B cell (primary cell): ENCODE measurements around the gene TMEM266. TPM values are rescaled to one million over a fixed set of nuclear protein-coding genes. Genes with fewer than 3 reads are reported as not detected.
A peak's percentile ranks its signal among the peaks of the same experiment; 100 is the strongest.

Experiments used
- ATAC-seq: fragments of 200-7000 bp; cut with Tn5 transposase; one replicate; pipeline ENCODE4 v1.10.0; 2021; ENCODE audit warnings: low read depth, mild to moderate bottlenecking, moderate number of reproducible peaks, moderate library complexity
- CTCF ChIA-PET: fragments of 350-600 bp; sonication (Branson Sonifier 250); formaldehyde crosslinking; loops from one replicate; lab custom pipeline; 2021; ENCODE audit warnings: antibody characterized with exemption, inconsistent platforms; lab: Charles Lee
- POLR2A ChIA-PET: fragments of 350-600 bp; sonication (Branson Sonifier 250); formaldehyde crosslinking; loops from one replicate; lab custom pipeline; 2021; ENCODE audit warnings: antibody characterized with exemption; lab: Charles Lee
- DNase-seq: peaks from one replicate; pipeline ENCODE4 v3.0.0; 2013
- H2AFZ ChIP-seq: 2 replicates; pipeline ENCODE4 v1.6.1; 2012; ENCODE audit warnings: mild to moderate bottlenecking, low read depth, low read length; ENCODE audit not compliant: insufficient read depth, poor library complexity, severe bottlenecking
- H3K27ac ChIP-seq, 2 donors: 1 replicate in 1 of 2; 2 replicates in 1 of 2; pipeline ENCODE4 v1.5.1; 2012 to 2013; ENCODE audit warnings: low read length in 2 of 2, mild to moderate bottlenecking in 2 of 2, moderate library complexity in 1 of 2
- H3K27me3 ChIP-seq, 4 experiments: fragments of 200-600 bp in 1 of 4; sonication (generic) in 1 of 4; replicated peaks in 1 of 4; 1 replicate in 2 of 4; 2 replicates in 2 of 4; pipeline versions ENCODE4 v1.6.1 to v1.7.0; 2013 to 2016; ENCODE audit warnings: low read length in 3 of 4, mild to moderate bottlenecking in 2 of 4, mixed read lengths in 1 of 4, moderate library complexity in 1 of 4; ENCODE audit not compliant: insufficient read depth in 4 of 4, control insufficient read depth in 3 of 4; ENCODE audit errors: control extremely low read depth in 1 of 4
- H3K36me3 ChIP-seq, 2 experiments: replicated peaks in 1 of 2; 1 replicate in 1 of 2; 2 replicates in 1 of 2; pipeline versions ENCODE4 v1.6.1 to v1.7.1; 2013; ENCODE audit warnings: low read length in 1 of 2; ENCODE audit not compliant: insufficient read depth in 2 of 2, control insufficient read depth in 1 of 2; ENCODE audit errors: control extremely low read depth in 1 of 2, extremely low read depth in 1 of 2
- H3K4me1 ChIP-seq, 2 donors: fragments of 200-600 bp in 1 of 2; sonication (generic) in 1 of 2; 1 replicate in 1 of 2; 2 replicates in 1 of 2; pipeline versions ENCODE4 v1.5.1 to v1.6.1; 2013 to 2017; ENCODE audit warnings: low read length in 2 of 2; ENCODE audit not compliant: control insufficient read depth in 2 of 2, insufficient read depth in 2 of 2
- H3K4me2 ChIP-seq: replicated peaks from 2 replicates; pipeline ENCODE3; 2012; ENCODE audit warnings: mild to moderate bottlenecking, low read depth, low read length; ENCODE audit not compliant: poor library complexity, severe bottlenecking
- H3K4me3 ChIP-seq, 5 experiments: fragments of 200-600 bp in 1 of 5; sonication (generic) in 1 of 5; 1 replicate in 3 of 5; 2 replicates in 2 of 5; pipeline versions ENCODE4 v1.5.1 to v1.7.0; 2011 to 2016; ENCODE audit warnings: low read length in 4 of 5, mild to moderate bottlenecking in 4 of 5, low read depth in 2 of 5, control low read depth in 1 of 5, moderate library complexity in 1 of 5; ENCODE audit not compliant: insufficient read depth in 1 of 5; ENCODE audit errors: control extremely low read depth in 1 of 5, extremely low read depth in 1 of 5
- H3K79me2 ChIP-seq: fragments of 200-600 bp; sonication (generic); one replicate; pipeline ENCODE4 v1.6.0; 2016; ENCODE audit warnings: low read length; ENCODE audit not compliant: control insufficient read depth, insufficient read depth
- H3K9ac ChIP-seq: fragments of 200-600 bp; sonication (generic); 2 replicates; pipeline ENCODE4 v1.6.1; 2017; ENCODE audit warnings: mild to moderate bottlenecking, low read length, moderate library complexity
- H3K9me3 ChIP-seq, 3 donors: one replicate each; pipeline versions ENCODE4 v1.6.1 to v1.7.1; 2013; ENCODE audit warnings: low read length in 2 of 3; ENCODE audit not compliant: control insufficient read depth in 2 of 3, insufficient read depth in 1 of 3; ENCODE audit errors: control extremely low read depth in 1 of 3
- H4K20me1 ChIP-seq: 2 replicates; pipeline ENCODE4 v1.6.0; 2012; ENCODE audit warnings: mild to moderate bottlenecking, low read length; ENCODE audit not compliant: insufficient read depth, control insufficient read depth, poor library complexity, severe bottlenecking
- H3K27ac Mint-ChIP-seq: one replicate; pipeline ENCODE4 v1.8.0; 2021; ENCODE audit warnings: mixed read lengths
- H3K27me3 Mint-ChIP-seq: one replicate; pipeline ENCODE4 v1.8.0; 2021; ENCODE audit warnings: mixed read lengths
- H3K4me1 Mint-ChIP-seq: one replicate; pipeline ENCODE4 v1.8.0; 2021; ENCODE audit warnings: mixed read lengths
- H3K4me3 Mint-ChIP-seq: one replicate; pipeline ENCODE4 v1.8.0; 2021; ENCODE audit warnings: mixed read lengths
- H3K9me3 Mint-ChIP-seq: one replicate; pipeline ENCODE4 v1.8.0; 2022; ENCODE audit warnings: mixed read lengths; ENCODE audit not compliant: insufficient read depth
- EZH2 ChIP-seq: IDR thresholded peaks from 2 replicates; pipeline ENCODE4 v1.6.1; 2012; ENCODE audit warnings: borderline replicate concordance, low read depth, mild to moderate bottlenecking, moderate library complexity, low read length; ENCODE audit not compliant: insufficient read depth, poor library complexity, severe bottlenecking
- WGBS: methylation state at CpG from one replicate; pipeline ENCODE4 v1.1.5; 2013; ENCODE audit warnings: missing lambda C conversion rate; ENCODE audit not compliant: insufficient coverage; 5-methylcytosine and 5-hydroxymethylcytosine counted together
- intact Hi-C: fragments of 100-400 bp; cut with micrococcal nuclease; formaldehyde crosslinking; loops from one replicate; pipeline ENCODE4 v1.10.0; 2022
- polyA plus RNA-seq: library from polyadenylated mRNA; depleted of rRNA; stranded (reverse); fragments of >200 nt; gene quantifications from 2 replicates; pipeline ENCODE4 v1.2.3, GENCODE V29; 2012
- total RNA-seq, 2 donors: library from RNA; stranded (reverse); fragments of 120-200 nt in 1 of 2; gene quantifications; 1 replicate in 1 of 2; 2 replicates in 1 of 2; pipeline versions ENCODE4 v1.2.3 to v1.2.4, GENCODE V29; 2013 to 2022
- TF ChIP-seq, protein P1 (sequence below): fragments of 200-600 bp; IDR thresholded peaks from one replicate; pipeline ENCODE4 v1.8.0; 2022; ENCODE audit warnings: antibody characterized with exemption, mild to moderate bottlenecking

The TMEM266 gene
- total and polyA plus RNA-seq, 2 donors (not counting 1 experiment from before 2014, with no cell fraction given), result not detected

DNA sequence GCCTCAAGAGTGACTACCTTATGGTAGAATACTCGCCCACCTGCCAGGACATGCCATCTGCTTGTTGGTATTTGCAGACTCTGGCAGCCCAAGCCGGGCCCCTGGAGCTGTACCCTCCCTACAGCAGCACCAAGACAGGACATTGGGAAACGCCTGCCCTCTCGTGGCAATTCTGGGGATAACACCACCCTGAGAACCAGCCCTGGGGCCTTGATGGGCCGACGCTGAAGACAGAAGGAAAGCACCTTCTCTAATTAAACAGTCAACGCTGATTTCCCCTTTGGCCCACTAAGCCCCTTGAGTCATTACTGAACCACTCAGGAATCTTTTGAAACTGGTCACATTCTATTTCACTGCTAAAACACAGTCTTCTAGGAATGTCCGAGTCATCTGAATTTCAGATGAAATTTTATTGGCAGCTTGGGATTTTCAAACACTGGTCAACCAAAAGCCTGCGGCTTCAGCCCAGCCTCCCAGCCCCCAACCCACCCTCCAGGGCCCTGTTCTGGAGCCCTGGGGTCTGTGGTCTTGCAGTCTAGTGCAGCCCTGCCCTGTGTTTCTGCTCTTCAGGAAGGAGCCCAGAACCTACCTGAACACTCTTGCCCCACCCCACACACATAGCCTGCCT, 91.3 kb downstream of the TMEM266 start:
- no peak overlapping the region for H3K4me3 Mint-ChIP-seq
- DNase-seq (peak; percentile 84), ATAC-seq (peak; percentile 96)
- intact Hi-C loops, result loop anchor here (5.0 kb wide), 1 partner anchor 94 kb away; the partner anchor contains the start of gene TMEM266
- Histone ChIP-seq H3K9me3 (no peaks in the 10 kb centered on the region), H3K36me3 (no peaks in the 10 kb centered on the region), H3K27ac (no peak overlapping the region), H3K9ac (no peak overlapping the region), H3K27me3 (peaks cover 0 to 9% (median 4%) of the 10 kb centered on the region in 4 experiments), H3K79me2 (no peaks in the 10 kb centered on the region), H3K4me3 (no peak overlapping the region), H3K4me2 (peak overlapping the region; percentile 62), H3K4me1 (peaks cover 11 to 16% of the 10 kb centered on the region in 2 donors), H2AFZ (peak overlapping the region; percentile 64), H4K20me1 (no peaks in the 10 kb centered on the region)
- peak overlapping the region; percentile 26 for H3K27ac Mint-ChIP-seq
- H3K4me1 Mint-ChIP-seq, result peaks cover 14% of the 10 kb centered on the region
- WGBS, result 3% methylated on average over 7 of the region's 9 CpGs
- POLR2A ChIA-PET, result no interaction called here
- H3K27me3 Mint-ChIP-seq, result peaks cover 8% of the 10 kb centered on the region
- H3K9me3 Mint-ChIP-seq, result no peaks in the 10 kb centered on the region
- TF ChIP-seq, protein P1, sequence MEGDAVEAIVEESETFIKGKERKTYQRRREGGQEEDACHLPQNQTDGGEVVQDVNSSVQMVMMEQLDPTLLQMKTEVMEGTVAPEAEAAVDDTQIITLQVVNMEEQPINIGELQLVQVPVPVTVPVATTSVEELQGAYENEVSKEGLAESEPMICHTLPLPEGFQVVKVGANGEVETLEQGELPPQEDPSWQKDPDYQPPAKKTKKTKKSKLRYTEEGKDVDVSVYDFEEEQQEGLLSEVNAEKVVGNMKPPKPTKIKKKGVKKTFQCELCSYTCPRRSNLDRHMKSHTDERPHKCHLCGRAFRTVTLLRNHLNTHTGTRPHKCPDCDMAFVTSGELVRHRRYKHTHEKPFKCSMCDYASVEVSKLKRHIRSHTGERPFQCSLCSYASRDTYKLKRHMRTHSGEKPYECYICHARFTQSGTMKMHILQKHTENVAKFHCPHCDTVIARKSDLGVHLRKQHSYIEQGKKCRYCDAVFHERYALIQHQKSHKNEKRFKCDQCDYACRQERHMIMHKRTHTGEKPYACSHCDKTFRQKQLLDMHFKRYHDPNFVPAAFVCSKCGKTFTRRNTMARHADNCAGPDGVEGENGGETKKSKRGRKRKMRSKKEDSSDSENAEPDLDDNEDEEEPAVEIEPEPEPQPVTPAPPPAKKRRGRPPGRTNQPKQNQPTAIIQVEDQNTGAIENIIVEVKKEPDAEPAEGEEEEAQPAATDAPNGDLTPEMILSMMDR, result peak; percentile 95
- TF ChIP-seq EZH2, result no peak
- CTCF ChIA-PET, result interaction anchor here (0.6 to 8.8 kb wide), 8 partner anchors 8 to 341 kb away, joined by 3 to 73 read pairs (median 4); no protein-coding TSS in a partner anchor

DNA sequence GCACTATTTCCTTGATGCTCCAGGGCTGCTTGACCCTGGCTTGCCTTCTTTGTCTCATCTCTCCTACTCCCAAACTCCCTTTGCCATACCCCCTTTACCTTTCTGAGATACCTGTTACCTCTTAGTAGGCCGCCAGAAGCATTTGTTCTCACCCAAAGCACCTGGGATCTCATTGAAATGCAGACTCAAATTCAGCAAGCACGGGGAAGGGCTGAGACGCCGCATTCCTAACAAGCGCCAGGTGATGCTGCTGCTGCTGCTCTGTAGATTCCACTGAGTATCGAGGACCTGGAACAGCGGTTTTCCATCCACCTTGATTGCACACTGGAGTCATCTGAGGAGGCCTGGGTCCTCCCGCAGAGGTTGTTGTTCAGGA, 91.8 kb downstream of the TMEM266 start:
- TF ChIP-seq, protein P1, result no peak
- TF ChIP-seq EZH2, result no peak
- Histone ChIP-seq H3K4me3 (no peak overlapping the region), H3K27me3 (peaks cover 0 to 8% (median 3%) of the 10 kb centered on the region in 4 experiments), H3K9me3 (no peaks in the 10 kb centered on the region), H3K4me1 (peaks cover 11 to 16% of the 10 kb centered on the region in 2 donors), H3K36me3 (no peaks in the 10 kb centered on the region), H4K20me1 (no peaks in the 10 kb centered on the region), H3K79me2 (no peaks in the 10 kb centered on the region), H3K4me2 (no peak overlapping the region), H3K9ac (no peak overlapping the region), H2AFZ (peak overlapping the region; percentile 64), H3K27ac (no peak overlapping the region)
- ChIA-PET CTCF (interaction anchor here (0.7 to 8.8 kb wide), 3 partner anchors 8 to 227 kb away, joined by 4 to 73 read pairs (median 6); no protein-coding TSS in a partner anchor), POLR2A (no interaction called here)
- DNase-seq (no peak), ATAC-seq (no peak)
- no peaks in the 10 kb centered on the region for H3K9me3 Mint-ChIP-seq
- intact Hi-C loops, result loop anchor here (5.0 kb wide), 1 partner anchor 94 kb away; the partner anchor contains the start of gene TMEM266
- no peak overlapping the region for H3K27ac Mint-ChIP-seq
- WGBS, result 96% methylated on average over 8 of the region's 8 CpGs
- peaks cover 14% of the 10 kb centered on the region for H3K4me1 Mint-ChIP-seq
- peaks cover 4% of the 10 kb centered on the region for H3K27me3 Mint-ChIP-seq
- no peak overlapping the region for H3K4me3 Mint-ChIP-seq
